GM18873 (cell line): ENCODE data around the gene DDX39A.
"Not testable (repeated sequence)": the region's sequence is repeated elsewhere in the genome, so short reads cannot be mapped to it uniquely, and the experiment has no call there.

Experiments used
- ATAC-seq: cut with Tn5 transposase; IDR thresholded peaks from one replicate; pipeline ENCODE4 v1.9.1; 2021; ENCODE audit warnings: mild to moderate bottlenecking, moderate library complexity, moderate number of reproducible peaks; ENCODE audit not compliant: unreplicated experiment, low FRiP score

Gene DDX39A

DNA sequence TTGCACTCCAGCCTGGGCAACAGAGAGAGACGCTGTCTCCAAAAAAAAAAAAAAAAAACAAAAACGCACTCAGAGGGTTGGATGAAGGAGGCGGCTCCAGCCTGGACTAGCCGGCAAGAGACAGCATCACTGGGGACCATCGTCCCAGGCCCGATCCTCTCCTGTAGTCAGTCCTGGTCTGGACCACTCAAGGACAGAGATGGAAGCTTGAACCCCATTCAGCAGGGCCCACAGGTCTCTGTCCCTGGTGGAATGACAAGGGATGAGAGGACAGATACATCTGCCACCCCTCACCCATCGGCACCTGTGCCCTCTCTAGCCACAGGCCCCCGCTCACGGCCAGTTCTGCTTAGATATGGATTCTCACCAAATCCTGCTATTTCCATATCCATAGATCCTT lies 23.9 kb downstream of the DDX39A start:
- ATAC-seq: no peak

- no peak for ATAC-seq
Observed at GRCh38 chr19:14394167-14394566, 25.0 kb downstream of the DDX39A start.

- no peak for ATAC-seq
Observed at GRCh38 chr19:14393329-14393728, 25.8 kb downstream of the DDX39A start.

DNA sequence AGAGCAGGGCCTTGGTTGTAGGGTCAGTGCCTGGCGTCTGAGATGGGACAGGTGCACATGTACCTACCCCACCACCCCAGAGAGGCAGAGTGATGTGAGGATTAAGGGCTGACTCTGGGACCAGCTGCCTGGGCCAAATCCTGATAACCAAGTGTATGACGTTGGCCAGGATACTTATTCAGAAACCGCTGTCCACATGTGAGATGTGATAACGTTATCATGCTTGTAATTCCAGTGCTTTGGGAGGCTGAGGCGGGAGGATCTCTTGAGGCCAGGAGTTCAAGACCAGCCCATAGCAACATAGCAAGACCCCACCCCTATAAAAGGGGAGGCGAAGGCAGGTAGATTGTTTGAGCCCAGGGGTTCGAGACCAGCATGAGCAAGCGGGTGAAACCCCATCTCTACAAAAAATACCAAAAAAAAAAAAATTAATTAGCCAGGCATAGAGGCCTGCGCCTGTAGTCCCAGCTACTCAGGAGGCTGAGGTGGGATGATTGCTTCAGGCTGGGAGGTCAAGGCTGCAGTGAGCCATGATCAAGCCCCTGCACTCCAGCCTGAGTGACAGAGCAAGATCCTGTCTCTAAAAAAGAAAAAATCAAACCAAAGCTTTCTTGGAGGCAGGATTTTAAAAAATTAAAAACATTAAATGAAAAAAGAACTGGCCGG lies 27.9 kb downstream of the DDX39A start:
- no peak for ATAC-seq

DNA sequence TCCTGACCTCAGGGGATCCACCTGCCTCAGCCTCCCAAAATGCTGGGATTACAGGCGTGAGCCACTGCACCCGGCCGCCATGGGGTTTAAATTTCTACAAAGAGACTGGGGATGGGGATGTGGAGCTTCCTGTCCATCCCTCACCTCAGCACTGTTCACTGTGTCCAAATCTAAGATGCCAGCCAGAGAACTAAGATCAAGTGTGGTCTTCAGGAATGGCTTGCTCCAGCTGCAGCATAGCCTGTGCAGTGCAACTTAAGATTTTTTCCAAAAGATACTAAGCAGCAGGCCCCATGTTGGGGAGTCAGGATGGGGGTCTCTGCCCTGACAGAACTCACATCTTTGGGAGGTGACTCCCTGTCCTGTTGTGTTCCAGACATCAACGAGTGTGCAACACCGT lies 28.6 kb downstream of the DDX39A start:
- no peak for ATAC-seq

- ATAC-seq: no peak
Observed at GRCh38 chr19:14385492-14385891, 33.6 kb downstream of the DDX39A start.

GRCh38 chr19:14383661-14384555 lies 35.2 kb downstream of the DDX39A start:
- no peak for ATAC-seq

- no peak for ATAC-seq
Observed at GRCh38 chr19:14381689-14382474, 37.3 kb downstream of the DDX39A start.

DNA sequence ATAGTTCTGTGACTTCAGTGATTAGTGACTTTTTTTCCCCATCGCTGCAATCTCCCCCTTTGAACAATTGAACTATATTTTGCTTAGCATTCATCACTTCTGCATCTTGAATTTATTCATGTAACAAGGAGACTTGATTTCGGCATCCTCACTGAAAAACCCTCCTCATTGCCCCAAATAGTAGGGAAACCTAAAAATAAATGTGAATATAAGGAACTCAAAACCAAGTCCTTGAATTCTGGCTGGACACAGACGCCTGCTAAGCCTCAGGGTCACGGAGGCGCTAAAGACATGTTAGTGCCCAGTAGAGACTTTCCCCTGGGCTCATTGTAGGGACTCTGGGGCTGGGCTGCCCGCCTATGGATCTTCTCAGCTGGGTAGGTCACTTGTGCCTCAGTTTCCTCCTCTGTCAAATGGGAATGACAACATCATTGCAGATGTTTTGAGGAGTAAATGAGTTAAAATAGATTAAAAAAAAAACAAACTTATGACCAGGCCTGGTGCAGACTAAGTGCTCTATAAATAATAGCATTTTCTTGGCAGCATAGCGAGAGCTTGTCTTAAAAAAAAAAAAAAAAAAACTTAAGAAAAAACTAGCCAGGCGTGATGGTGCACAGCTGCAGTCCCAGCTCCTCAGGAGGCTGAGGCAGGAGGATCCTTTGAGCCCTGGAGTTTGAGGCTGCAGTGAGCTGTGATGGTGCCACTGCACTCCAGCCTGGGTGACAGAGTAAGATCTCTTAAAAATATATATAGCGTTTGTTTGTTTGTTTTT lies 39.7 kb downstream of the DDX39A start:
- ATAC-seq: no peak

DNA sequence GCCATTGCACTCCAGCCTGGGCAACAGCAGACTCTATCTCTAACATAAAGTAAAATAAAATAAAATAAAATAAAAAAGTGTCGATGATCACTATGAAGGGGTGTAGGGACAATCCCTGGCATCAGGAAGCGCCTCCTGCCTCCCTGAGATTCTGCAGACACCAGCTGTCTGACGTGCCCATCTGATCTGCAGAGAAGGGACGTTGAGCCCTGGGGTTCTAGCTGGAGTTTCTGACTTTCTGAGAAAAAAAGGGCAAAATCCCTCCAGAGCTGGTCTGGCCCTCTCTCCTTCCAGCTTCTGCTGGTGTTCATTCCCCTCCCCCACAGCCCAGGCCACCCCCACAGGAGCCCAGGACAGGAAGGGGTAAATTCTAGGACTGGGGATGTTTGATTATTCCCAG lies 40.3 kb downstream of the DDX39A start:
- no peak for ATAC-seq

DNA sequence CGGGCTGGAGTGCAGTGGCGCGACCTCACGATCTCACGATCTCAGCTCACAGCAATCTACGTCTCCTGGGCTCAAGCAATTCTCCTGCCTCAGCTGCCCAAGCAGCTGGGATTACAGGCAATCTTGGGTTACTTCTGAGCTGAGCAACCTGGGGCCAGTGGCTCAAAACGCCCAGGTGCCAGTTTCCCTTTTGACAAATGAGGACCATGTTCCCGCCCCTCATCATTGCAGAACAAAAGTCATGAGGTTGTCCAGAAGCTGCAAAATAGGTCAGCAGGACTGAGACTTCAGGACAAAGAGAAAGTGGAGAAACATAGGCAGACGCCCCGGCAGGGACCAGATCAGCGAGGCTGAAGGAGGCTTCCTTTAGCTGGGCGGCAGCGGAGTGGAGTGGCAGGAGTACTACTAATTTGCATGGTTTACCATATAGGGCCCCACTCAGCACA lies 41.2 kb downstream of the DDX39A start:
- no peak for ATAC-seq

GRCh38 chr19:14375582-14376291 lies 43.4 kb downstream of the DDX39A start:
- no peak for ATAC-seq

DNA sequence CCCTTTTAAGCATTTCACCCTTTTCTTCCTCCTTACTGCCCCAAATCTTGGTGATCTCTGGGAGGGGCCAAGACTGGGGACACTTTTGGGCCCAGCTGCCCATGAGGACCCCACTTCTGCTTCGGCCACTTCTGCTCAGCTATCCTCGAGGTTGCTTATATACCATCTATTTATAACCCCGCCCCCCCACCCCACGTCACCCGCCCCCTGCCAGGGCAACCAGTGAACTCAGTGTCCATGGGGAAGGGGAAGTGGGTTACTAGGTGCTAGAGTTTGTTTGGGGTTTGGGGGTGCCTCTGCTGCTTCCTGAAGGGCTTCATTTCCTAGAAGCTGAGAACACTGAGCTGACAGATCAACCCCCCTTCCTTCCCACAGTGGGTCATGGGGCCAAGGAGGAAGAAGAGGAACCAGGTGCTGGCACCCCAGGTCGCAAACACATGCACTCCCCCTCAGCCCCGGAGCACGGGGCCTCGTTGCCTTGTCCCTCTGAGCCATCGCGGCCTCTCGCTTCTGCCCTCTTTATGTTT lies 44.0 kb downstream of the DDX39A start:
- ATAC-seq: no peak

GRCh38 chr19:14374313-14374712 lies 44.8 kb downstream of the DDX39A start:
- ATAC-seq: not testable (repeated sequence)

GRCh38 chr19:14372384-14373077 lies 46.6 kb downstream of the DDX39A start:
- ATAC-seq: not testable (repeated sequence)

GRCh38 chr19:14371301-14371821 lies 47.8 kb downstream of the DDX39A start:
- ATAC-seq: no peak

- ATAC-seq: no peak
Observed at GRCh38 chr19:14370940-14371280, 48.2 kb downstream of the DDX39A start.

DNA sequence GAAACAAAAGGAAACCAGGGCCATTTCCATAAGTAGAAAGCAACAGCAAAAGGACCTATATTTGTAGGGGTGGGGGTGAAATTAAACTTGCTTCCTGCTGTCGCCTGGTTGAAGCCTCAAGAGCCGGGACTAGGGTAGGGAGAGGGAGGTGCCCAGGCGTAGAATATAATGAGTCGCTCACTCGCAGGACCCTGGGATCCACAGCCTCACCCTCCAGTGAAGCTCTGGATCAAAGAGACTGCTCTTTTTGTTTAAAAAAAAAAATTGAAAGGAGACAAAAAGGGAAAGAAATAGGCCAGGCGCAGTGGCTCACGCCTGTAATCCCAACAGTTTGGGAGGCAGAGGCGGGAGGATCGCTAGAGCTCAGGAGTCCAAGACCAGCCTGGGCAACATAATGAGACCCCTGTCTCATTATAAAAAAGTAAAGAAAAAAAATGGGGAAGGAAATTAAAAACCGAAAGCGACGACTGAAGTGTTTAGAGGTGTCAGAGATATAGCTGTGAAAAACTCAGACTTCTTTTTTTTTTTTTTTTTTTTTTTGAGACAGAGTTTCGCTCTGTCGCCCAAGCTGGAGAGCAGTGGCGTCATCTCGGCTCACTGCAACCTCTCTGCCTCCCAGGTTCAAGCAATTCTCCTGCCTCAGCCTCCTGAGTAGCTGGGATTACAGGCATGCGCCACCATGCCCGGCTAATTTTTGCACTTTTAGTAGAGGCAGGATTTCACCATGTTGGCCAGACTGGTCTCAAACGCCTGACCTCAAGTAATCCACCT lies 48.8 kb downstream of the DDX39A start:
- ATAC-seq: no peak
